Activated T-helper 1 cell treated with Interleukin-2 at 50 U/mL for 16 hours (primary cell): ENCODE data around the gene ALG14.
"Not testable (repeated sequence)": the region's sequence is repeated elsewhere in the genome, so short reads cannot be mapped to it uniquely, and the experiment has no call there.

Source experiments
- DNase-seq: peaks from one replicate; pipeline ENCODE4 v3.0.0-alpha.2; 2020; ENCODE audit warnings: low read depth

The ALG14 gene, protein sequence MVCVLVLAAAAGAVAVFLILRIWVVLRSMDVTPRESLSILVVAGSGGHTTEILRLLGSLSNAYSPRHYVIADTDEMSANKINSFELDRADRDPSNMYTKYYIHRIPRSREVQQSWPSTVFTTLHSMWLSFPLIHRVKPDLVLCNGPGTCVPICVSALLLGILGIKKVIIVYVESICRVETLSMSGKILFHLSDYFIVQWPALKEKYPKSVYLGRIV

DNA sequence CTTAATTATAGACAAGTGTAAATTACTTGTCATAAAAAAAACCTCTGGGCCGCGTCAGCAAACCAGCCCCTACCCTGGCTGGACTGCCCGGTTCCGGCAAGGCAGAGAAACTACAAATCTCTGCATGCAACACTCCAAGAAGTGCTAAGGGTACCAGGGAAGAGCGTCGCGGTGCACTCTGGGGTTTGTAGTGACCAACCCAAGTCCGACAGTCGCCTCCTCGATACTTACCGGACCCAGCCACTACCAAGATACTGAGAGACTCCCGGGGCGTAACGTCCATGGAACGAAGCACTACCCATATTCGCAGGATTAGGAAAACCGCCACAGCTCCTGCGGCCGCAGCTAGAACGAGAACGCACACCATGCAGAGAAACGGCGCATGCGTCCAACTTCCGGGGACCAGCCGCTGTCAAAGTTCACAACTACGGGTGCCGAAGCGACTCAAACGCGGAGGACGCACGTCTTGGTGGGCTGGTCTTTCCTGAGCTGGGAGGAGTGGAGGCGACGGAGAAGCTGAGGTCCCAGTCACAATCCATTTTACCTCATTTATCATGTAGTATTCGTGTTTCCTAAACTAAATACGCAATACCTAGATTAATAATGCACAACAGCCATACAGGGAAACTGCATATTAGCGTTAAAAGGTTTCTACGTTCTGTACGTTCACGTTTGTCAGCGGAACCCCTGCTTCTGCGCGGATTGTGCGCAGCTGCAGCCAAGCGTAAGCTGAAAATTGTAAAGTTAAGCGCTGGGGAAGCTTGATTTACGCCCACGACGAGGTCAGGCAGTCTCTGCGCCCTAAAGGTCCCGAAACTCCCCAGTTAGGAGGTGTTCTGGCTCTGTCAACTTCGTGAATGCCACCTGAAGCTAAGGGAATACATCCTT lies at the start of gene ALG14:
ALG14 (minus strand) TSS at position 420 of the 888 bp plus-strand sequence; CDS start at position 367, 53 bp downstream.
- peak; percentile 83 for DNase-seq

DNA sequence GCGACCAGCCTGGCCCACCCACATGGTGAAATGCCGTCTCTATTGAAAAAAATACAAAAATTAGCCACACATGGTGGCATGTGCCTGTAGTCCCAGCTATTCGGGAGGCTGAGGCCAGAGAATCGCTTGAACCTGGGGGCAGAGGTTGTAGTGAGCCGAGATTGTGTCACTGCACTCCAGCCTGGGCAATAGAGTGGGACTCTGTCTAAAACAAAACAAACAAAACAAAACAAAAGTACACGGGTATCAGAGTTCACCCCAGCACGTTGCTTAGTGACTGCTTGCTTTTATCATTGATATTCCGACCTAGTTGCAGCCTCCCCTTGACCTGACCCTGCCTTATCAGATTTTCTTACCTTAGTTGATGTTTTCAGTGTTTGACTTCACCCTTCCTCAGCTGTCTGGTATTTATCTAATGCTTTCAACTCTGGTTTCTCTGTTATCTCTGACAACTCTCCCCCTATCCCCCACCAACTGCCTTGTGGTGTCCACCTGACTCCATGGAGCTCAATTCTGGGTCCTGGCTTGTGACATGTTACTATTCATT lies 49.5 kb upstream of the ALG14 start:
- DNase-seq, result no peak

DNA sequence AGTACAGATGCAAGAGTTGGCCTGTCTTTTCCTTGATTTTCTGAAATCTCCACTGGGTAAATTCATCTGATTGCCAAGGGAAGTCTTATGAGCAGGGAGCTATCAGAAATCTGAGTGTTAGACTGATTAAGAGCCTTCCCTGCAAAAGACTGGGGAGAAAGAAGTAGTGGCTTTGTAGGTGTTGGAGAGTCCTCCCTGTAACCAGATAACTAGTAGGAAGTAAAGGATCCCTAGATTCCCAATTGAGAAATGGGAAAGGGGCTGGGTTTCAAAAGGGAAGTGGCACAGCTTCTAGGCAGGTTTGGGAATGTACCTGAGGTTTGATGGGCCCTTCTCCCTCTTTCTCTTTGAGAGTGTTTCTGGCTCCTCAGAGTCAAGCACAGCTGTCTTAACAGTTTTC lies 46.5 kb upstream of the ALG14 start:
- no peak for DNase-seq

DNA sequence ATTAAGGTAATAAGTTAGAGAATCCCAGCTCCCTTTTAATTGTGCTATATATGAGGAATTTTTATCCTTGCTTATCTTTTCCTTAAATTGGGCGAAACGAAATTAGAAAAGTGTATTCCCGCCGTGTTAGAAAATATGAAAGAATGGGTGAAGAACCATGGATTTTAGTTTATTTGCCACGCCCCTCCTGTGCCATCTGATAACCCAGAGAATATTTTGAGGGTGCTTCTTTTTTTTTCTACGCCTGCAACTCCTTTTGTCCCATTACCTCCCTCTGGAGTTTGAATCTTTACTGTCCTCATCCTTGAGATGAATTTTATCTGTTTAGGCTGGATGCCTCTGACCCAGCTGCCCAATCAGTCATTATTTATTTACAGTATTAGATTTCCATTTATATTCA lies 46.0 kb upstream of the ALG14 start:
- DNase-seq, result no peak

DNA sequence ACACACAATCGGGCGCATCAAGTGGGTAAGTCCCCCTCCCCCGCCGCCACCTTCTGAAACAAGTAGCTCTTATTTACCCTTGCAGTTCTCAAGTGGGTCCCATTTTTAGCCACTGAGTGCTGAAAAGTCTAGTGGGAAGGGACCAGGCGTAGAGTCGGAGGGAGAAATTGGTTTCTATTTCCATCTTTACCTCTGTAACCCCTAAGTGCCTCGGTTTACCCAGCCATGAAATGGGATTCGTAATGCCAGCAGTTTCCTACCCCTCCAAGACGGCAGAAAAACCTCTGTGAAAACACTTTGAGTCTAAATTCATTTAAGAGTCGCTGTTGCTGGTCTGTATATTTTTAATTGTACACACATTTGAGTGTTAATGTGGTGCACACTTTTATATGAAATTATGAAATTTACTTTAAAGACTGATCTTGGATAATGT lies 45.3 kb upstream of the ALG14 start:
- no peak for DNase-seq

DNA sequence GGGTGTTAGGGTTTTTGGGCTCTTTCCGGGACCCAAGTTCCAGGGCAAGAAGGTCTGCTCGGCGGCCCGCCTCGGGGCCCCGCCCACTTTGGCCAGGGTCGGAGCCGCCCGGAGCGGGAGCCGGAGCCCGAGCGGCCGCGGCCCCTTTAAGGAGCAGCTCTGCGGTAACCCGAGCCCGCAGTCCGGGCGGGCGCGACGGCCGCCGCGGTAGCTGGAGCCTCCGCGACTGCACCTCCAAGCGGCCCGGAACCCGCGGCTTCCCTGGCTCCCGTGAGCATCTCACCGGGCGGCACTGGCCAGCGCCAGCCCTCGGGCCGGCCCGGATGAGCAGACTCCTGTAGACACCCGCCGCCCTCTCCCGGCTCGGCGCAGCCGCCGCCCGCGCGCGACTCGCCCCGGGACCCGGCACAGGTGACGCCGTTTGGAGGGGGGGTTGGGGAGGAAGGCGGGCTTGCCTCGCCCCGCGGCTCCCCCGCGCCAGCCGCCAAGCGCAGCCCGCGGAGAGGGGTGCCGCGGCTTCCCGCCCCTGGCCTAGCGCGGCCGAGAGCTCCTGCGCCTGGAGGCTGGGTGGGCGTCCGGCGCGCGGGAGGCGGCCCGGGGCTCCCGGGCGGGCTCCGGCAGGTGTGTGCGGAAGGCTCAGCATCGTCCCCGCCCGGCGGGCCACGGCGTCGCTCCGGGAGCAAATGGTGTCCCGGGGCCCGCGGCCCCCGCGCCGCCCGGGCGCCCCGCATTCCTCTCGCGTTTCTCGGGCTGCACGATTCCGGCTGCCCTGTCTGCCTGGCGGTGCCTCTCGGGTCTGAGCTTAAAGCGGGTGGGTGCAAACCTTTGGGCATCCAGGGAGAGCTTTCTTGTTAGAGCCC lies 44.7 kb upstream of the ALG14 start, which contains the start of gene TLCD4:
TLCD4 (plus strand) TSS at position 149 of the 860 bp plus-strand sequence. CDS start 26,547 bp downstream, outside the sequence.
- peak; percentile 8 for DNase-seq

DNA sequence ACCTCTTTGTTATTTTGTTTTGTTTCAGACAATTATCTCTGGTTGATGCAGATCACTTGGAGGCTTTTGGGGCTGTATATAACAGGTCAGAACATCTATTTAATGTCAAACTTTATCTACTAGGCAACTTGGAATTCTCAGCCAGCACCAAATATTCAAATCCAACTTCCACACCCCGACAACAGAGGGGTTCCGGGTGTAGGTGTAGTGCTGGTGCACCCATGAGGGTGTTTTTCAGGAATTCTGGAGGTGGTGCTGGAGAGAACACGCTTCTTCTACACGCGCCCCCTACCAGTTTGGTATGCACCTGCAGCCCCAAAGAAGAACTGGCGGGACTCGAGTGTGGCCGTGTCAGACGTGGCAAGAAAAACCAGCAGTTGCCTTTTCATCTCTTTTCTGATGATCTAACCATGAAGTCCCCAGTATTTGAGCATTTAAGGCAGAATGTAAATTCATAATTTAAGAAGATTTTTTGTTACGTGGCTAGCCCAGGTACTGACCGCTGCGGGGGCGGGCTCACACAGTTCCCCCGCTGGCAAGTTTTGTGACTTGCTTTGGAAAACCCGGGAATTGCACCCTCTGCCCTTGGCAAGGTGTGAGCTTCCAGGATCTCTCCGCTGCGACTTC lies 43.9 kb upstream of the ALG14 start:
- peak; percentile 20 for DNase-seq

DNA sequence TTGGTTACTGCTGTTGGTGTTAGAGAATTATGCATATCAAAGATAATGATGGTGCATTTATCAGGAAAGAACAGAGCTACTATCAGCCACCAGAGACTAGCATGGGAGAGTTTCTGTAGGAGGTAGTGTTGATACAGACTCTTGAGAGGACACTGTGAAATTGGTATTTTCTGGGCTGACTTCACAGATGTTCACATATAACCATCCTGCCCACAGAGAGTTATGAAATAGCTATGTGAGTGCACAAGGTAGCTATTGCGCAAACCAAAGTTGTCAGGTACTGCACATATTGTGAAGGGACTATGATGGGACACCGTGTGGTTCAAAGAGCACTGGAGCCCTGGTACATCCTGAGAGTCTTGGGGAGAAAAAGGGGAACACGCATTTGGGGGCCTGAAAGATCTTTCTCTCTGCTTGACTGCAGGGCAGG lies 43.0 kb upstream of the ALG14 start:
- DNase-seq, result no peak

DNA sequence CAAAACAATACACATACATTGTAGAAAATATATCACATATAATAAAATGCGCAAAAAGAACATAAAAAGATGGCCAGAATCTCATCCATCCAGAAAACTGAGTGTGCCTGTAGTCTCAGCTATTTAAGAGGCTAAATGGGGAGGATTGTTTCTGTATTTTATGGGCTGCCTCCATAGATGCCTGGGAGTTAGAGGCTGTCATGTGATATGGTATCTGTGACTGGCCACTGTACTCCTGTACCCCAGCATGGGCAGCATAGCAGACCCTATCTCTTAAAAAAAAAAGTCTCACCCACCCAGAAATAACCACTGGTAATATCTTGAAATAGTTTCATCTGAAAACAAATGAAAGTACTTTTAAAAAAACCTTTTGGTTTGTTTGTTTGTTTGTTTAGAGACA lies 40.9 kb upstream of the ALG14 start:
- DNase-seq, result no peak

DNA sequence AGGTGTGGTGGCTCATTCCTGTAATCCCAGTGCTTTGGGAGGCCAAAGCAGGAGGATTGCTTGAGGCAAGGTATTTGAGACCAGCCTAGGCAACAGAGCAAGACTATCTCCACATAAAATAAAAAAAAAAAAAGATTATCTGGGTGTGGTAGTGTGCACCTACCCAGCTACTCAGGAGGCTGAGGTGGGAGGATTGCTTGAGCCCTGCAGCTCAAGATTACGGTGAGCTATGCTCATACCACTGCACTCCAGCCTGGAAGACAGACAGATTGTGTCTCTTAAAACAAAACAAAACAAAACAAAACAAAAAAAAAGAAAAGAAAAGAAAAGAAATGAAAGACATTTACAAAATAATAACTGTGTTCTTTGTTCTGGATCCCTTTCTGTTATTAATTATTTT lies 38.3 kb upstream of the ALG14 start:
- no peak for DNase-seq

DNA sequence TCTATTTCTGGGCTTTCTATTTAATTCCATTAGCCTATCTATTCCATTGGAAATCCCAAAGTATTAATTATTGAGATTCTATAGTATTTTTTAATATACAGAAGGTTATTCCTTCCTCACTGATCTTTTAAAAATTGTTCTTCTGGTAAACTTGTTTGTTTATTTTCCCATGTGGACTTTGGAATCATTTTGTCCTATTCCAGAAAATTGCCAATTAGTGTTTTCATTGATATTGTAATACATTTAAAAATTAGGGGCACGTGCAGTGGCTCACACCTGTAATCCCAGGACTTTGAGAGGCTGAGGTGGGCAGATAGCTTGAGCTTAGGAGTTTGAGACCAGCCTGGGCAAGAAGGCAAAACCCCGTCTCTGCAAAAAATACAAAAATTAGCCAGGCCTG lies 36.0 kb upstream of the ALG14 start:
- no peak for DNase-seq

DNA sequence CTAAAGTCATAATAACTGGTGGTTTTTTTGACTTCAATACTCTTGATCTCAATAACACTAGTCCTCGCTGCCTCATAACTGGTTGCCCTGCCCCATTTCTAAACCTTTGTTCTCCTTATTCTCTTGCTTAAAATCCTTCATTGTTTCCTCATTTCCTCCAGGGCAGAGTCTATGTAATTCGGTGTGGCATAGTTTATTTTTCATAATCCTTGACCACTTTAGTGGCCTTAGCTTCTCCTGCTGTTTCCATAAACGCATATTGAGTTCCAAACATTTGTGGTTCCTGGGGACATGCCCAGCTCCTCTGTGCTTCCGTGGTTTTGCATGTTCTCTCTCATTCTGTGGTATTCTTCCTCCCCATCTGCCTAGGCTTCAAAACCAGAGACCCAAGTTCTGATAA lies 25.4 kb upstream of the ALG14 start:
- DNase-seq, result no peak

DNA sequence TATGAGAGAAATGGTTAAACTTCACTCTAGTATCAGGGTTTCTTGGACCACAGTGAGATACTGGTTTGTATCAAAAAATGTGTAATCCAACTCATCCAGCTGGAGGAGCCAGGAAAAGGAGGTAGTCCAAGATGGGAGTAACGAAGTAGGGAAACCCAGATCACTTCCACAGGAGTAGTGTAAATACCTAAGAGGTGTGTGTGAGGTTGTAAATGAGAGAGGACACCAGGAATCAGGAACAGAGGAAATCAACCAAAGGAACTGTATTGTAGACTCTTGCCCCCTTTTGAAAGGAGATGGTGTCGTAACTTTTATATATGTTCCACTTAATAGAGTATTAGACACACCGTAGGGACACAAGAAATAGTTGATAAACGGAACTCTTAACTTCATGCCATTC lies 24.7 kb upstream of the ALG14 start:
- DNase-seq, result no peak

DNA sequence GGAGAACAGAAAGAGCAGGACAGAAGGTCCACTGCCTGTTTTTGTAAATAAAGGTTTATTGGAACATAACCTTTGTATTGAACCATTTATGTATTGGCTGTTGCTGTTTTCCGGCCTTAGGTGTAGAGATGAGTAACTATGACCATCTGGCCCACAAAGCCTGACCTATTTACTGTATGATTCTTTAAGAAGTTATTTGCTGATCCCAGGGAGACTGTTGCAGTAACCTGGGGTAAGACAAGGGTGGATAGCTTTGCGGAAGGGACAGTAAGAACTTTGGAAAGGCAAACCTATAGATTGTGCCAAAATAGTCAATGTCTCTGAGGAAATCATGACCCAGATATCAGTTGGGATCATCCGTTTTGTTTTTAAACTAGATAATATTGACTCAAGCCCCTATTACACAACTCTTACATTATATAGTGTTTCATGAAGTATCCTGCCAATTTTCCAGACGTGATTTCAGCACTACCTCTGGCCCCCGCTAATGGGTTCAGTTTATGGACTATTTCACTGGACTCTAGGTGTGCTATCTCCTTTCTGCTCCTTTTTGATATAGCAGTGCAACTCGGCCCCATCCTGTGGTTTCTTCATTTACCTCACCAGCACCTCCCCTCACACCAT lies 23.6 kb upstream of the ALG14 start:
- no peak for DNase-seq

DNA sequence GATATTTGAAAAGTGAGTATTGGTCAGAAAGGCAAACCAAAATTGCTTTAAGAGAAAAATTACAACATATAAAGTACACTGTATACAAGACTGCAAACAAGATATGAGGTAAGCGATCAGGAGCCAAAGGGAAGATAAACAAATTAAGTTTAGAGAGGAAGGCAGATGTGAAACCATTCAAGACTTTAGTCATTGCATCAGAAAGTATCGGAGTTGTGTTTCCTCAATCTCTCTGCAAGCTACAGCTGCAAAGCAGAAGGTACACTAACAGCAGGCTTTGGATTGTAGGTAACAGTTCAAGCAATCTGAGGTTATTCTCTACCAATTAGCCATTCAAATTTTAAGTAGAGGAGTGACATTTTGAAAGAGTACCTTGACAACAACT lies 23.1 kb upstream of the ALG14 start:
- no peak for DNase-seq

DNA sequence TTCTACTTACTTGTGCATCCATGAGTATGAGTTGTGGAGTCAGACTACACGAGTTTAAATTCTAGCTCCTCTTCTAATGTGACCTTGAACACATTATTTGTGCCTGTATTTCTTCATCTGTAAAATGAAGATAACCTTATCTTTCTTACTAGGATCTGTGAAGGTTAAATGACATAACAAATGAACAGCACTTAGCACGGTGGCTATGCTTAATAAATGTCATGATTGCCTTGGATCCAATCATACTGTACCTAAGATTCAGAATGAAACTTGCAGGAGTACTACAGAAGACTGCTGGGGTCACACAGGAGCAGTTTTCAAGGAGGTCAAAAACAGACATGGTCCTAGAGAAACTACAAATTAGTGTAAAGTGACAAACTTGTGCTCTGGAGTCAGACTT lies 22.2 kb upstream of the ALG14 start:
- DNase-seq, result no peak

DNA sequence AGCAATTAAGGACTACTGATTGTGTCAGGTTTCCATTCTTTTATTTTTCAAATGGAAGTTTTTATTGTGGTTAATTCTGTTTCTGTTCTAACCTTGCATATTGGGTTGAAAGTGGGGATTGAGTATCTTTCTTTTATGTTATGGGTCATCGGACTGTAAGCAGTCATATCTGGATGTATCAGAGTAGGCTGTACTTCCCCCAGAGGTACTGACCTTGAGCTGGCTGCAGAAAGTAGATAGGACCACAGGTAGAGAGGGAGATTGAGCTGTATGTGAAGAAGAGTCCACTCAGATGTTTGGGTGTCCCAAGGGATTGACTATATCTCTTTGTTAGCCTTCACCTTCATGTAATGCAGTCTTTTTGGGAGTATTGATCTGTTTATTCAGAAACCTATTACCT lies 20.5 kb upstream of the ALG14 start:
- DNase-seq, result no peak

DNA sequence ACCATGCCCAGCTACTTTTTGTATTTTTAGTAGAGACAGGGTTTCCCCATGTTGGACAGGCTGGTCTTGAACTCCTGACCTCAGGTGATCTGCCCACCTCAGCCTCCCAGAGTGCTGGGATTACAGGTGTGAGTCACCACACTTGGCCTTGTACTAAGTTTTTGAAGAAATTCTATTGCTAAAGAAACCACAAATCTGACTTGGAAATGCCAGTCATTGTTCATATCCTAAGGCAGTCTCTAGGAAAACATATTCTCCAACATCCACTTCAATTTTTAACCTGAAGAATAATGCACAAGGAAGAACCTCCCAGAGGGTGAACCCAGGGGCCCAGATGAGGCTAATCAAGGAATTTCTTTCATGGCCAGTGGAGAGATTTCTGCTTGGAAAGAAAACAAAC lies 20.1 kb upstream of the ALG14 start:
- DNase-seq, result not testable (repeated sequence)

DNA sequence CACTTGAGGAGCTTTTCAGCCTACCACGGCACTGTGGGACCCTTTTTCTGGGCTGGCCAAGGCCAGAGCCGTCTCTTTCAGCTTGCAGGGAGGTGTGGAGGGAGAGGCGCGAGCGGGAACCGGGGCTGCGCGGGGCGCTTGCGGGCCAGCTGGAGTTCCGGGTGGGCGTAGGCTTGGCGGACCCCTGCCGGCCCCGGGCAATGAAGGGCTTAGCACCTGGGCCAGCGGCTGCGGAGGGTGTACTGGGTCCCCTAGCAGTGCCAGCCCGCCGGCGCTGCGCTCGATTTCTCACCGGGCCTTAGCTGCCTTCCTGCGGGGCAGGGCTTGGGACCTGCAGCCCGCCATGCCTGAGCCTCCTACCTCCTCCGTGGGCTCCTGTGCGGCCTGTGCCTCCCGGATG lies 18.5 kb upstream of the ALG14 start:
- DNase-seq, result not testable (repeated sequence)

DNA sequence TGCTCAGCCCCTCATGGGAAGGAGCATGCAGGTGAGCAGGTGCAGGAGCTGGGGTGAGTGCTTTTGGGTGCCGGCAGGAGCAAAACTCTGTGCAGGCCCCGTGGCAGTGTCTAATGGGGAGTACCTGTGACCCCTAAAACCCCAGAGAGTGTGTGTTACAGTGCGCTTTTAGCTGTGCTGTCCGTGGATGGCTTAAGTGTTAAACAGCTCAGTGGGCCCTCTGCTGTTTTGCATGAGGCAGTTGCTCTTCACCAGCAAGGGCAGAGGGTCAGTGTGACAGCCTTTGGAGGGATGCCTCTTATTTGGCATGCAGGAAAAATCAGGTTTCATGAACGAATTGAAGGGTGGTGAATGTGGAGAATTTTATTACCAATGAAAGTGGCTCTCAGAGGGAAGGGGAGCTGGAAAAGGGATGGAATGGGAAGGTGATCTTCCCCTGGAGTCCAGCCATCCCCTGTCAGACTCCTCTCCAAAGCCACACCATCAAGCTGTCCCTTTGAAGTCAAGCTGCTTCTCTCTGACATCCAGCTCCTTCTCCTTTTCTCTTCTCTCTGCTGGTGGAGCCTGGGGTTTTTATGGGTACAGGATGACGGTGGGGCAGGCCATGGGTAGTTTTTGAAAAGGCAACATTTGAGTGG lies 17.0 kb upstream of the ALG14 start:
- DNase-seq, result no peak

DNA sequence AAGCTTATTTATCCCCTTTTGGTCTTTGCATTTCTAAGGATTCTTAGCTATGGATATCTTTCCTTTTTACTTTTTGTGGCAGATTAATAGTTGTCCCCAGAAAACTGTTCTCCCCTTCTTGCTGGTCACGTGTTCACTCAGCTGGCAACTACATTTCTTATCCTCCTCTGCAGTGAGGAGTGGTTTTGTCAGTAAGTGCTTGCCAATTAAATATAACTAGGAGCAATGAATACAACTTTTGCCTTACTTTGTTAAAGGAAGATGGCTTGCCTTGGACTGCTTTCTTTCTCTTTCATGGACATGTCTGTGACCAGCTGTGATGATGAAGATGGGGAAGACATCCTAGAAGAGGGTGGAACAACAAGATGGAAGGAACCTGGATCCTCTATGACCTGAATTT lies 15.6 kb upstream of the ALG14 start:
- no peak for DNase-seq
